Activated naive CD8-positive, alpha-beta T cell treated with anti-CD3 and anti-CD28 coated beads, Interleukin-2, amount 50 U/mL, for 24 hours (primary cell): Measurements from ENCODE around the gene ABLIM1.

Experiments used
- ATAC-seq: fragments of 150-1000 bp; cut with Tn5 transposase; one replicate; pipeline ENCODE4 v1.10.0; 2021
- DNase-seq: peaks from one replicate; pipeline ENCODE4 v3.0.0; 2021
- H3K27ac Mint-ChIP-seq: one replicate; pipeline ENCODE4 v1.8.0; 2021; ENCODE audit warnings: mild to moderate bottlenecking, mixed read lengths
- H3K27me3 Mint-ChIP-seq: one replicate; pipeline ENCODE4 v1.8.0; 2021; ENCODE audit warnings: mixed read lengths
- H3K36me3 Mint-ChIP-seq: one replicate; pipeline ENCODE4 v1.8.0; 2021; ENCODE audit warnings: low read depth, mixed read lengths
- H3K4me1 Mint-ChIP-seq: one replicate; pipeline ENCODE4 v1.8.0; 2021; ENCODE audit warnings: mixed read lengths
- H3K4me3 Mint-ChIP-seq: one replicate; pipeline ENCODE4 v1.8.0; 2021; ENCODE audit warnings: mild to moderate bottlenecking, moderate library complexity, mixed read lengths
- H3K9me3 Mint-ChIP-seq: one replicate; pipeline ENCODE4 v1.8.0; 2021; ENCODE audit warnings: mixed read lengths

Gene ABLIM1

GRCh38 chr10:114647545-114648138 lies 10.4 kb downstream of the ABLIM1 start:
- ATAC-seq: no peak
- H3K9me3 Mint-ChIP-seq: no peaks in the 10 kb centered on the region

GRCh38 chr10:114646426-114646825 lies 11.6 kb downstream of the ABLIM1 start:
- no peaks in the 10 kb centered on the region for H3K9me3 Mint-ChIP-seq
- no peaks in the 10 kb centered on the region for H3K36me3 Mint-ChIP-seq
- DNase-seq: no peak
- no peak overlapping the region for H3K4me3 Mint-ChIP-seq
- H3K27ac Mint-ChIP-seq: no peak overlapping the region
- no peaks in the 10 kb centered on the region for H3K27me3 Mint-ChIP-seq
- no peak for ATAC-seq
- H3K4me1 Mint-ChIP-seq: no peaks in the 10 kb centered on the region

More at GRCh38 chr10:114647545-114648138, 10.4 kb downstream of the ABLIM1 start:
- Mint-ChIP-seq H3K4me3 (no peak overlapping the region), H3K27ac (no peak overlapping the region), H3K36me3 (no peaks in the 10 kb centered on the region), H3K27me3 (no peaks in the 10 kb centered on the region), H3K4me1 (no peaks in the 10 kb centered on the region)
- DNase-seq: no peak

GRCh38 chr10:114645706-114646105 lies 12.4 kb downstream of the ABLIM1 start:
- H3K27me3 Mint-ChIP-seq: no peaks in the 10 kb centered on the region
- no peaks in the 10 kb centered on the region for H3K36me3 Mint-ChIP-seq
- no peaks in the 10 kb centered on the region for H3K9me3 Mint-ChIP-seq
- ATAC-seq (no peak), DNase-seq (no peak)
- H3K27ac Mint-ChIP-seq: no peak overlapping the region
- H3K4me3 Mint-ChIP-seq: no peak overlapping the region
- no peaks in the 10 kb centered on the region for H3K4me1 Mint-ChIP-seq

GRCh38 chr10:114643158-114643557 lies 14.9 kb downstream of the ABLIM1 start:
- Mint-ChIP-seq H3K36me3 (no peaks in the 10 kb centered on the region), H3K4me1 (no peaks in the 10 kb centered on the region), H3K9me3 (no peaks in the 10 kb centered on the region), H3K27me3 (no peaks in the 10 kb centered on the region), H3K27ac (no peak overlapping the region), H3K4me3 (no peak overlapping the region)
- DNase-seq (no peak), ATAC-seq (no peak)

- no peaks in the 10 kb centered on the region for H3K4me1 Mint-ChIP-seq
- no peak overlapping the region for H3K4me3 Mint-ChIP-seq
- DNase-seq (no peak), ATAC-seq (no peak)
- H3K27ac Mint-ChIP-seq: no peak overlapping the region
- H3K27me3 Mint-ChIP-seq: no peaks in the 10 kb centered on the region
- no peaks in the 10 kb centered on the region for H3K9me3 Mint-ChIP-seq
- no peaks in the 10 kb centered on the region for H3K36me3 Mint-ChIP-seq
Observed at GRCh38 chr10:114642729-114643128, 15.3 kb downstream of the ABLIM1 start.

- Mint-ChIP-seq H3K4me3 (no peak overlapping the region), H3K36me3 (peaks cover 3% of the 10 kb centered on the region), H3K27me3 (peaks cover 5% of the 10 kb centered on the region), H3K9me3 (no peaks in the 10 kb centered on the region), H3K4me1 (peaks cover 5% of the 10 kb centered on the region), H3K27ac (no peak overlapping the region)
- DNase-seq (no peak), ATAC-seq (peak; percentile 38)
Observed at GRCh38 chr10:114638821-114639625, 19.1 kb downstream of the ABLIM1 start.

- H3K27ac Mint-ChIP-seq: no peak overlapping the region
Observed at GRCh38 chr10:114635797-114636550, 22.1 kb downstream of the ABLIM1 start.

GRCh38 chr10:114635101-114635500 lies 23.0 kb downstream of the ABLIM1 start:
- H3K27ac Mint-ChIP-seq: no peak overlapping the region

More at GRCh38 chr10:114635797-114636550, 22.1 kb downstream of the ABLIM1 start:
- Mint-ChIP-seq H3K4me1 (peaks cover 32% of the 10 kb centered on the region), H3K4me3 (no peak overlapping the region), H3K9me3 (no peaks in the 10 kb centered on the region), H3K27me3 (peaks cover 33% of the 10 kb centered on the region), H3K36me3 (peaks cover 3% of the 10 kb centered on the region)
- ATAC-seq (no peak), DNase-seq (no peak)

GRCh38 chr10:114634609-114634979 lies 23.5 kb downstream of the ABLIM1 start:
- ATAC-seq: no peak
- H3K36me3 Mint-ChIP-seq: peaks cover 3% of the 10 kb centered on the region
- DNase-seq: no peak
- no peaks in the 10 kb centered on the region for H3K9me3 Mint-ChIP-seq
- peaks cover 36% of the 10 kb centered on the region for H3K4me1 Mint-ChIP-seq
- no peak overlapping the region for H3K4me3 Mint-ChIP-seq
- H3K27me3 Mint-ChIP-seq: peaks cover 45% of the 10 kb centered on the region
- H3K27ac Mint-ChIP-seq: no peak overlapping the region

More at GRCh38 chr10:114635101-114635500, 23.0 kb downstream of the ABLIM1 start:
- Mint-ChIP-seq H3K4me1 (peaks cover 36% of the 10 kb centered on the region), H3K36me3 (peaks cover 3% of the 10 kb centered on the region), H3K9me3 (no peaks in the 10 kb centered on the region), H3K4me3 (no peak overlapping the region), H3K27me3 (peaks cover 40% of the 10 kb centered on the region)
- ATAC-seq (no peak), DNase-seq (no peak)

- Mint-ChIP-seq H3K9me3 (no peaks in the 10 kb centered on the region), H3K4me1 (peaks cover 36% of the 10 kb centered on the region), H3K4me3 (peak overlapping the region; percentile 81), H3K27me3 (peaks cover 50% of the 10 kb centered on the region), H3K27ac (peak overlapping the region; percentile 7), H3K36me3 (peaks cover 3% of the 10 kb centered on the region)
- ATAC-seq: peak; percentile 71
- peak; percentile 11 for DNase-seq
Observed at GRCh38 chr10:114632869-114633715, 25.0 kb downstream of the ABLIM1 start.

- Mint-ChIP-seq H3K27ac (no peak overlapping the region), H3K27me3 (peaks cover 50% of the 10 kb centered on the region)
Observed at GRCh38 chr10:114631666-114632417, 26.2 kb downstream of the ABLIM1 start.

GRCh38 chr10:114631090-114631665 lies 26.9 kb downstream of the ABLIM1 start:
- H3K4me3 Mint-ChIP-seq: peak overlapping the region; percentile 81
- no peak overlapping the region for H3K27ac Mint-ChIP-seq

More at GRCh38 chr10:114631666-114632417, 26.2 kb downstream of the ABLIM1 start:
- H3K4me3 Mint-ChIP-seq: peak overlapping the region; percentile 81
- DNase-seq (peak; percentile 29), ATAC-seq (peak; percentile 57)
- H3K4me1 Mint-ChIP-seq: peaks cover 36% of the 10 kb centered on the region
- H3K36me3 Mint-ChIP-seq: peaks cover 3% of the 10 kb centered on the region
- H3K9me3 Mint-ChIP-seq: no peaks in the 10 kb centered on the region

More at GRCh38 chr10:114631090-114631665, 26.9 kb downstream of the ABLIM1 start:
- ATAC-seq (no peak), DNase-seq (no peak)
- Mint-ChIP-seq H3K27me3 (peaks cover 50% of the 10 kb centered on the region), H3K9me3 (no peaks in the 10 kb centered on the region), H3K36me3 (peaks cover 3% of the 10 kb centered on the region), H3K4me1 (peaks cover 36% of the 10 kb centered on the region)
